ENCODE data around the gene BAIAP2. TPM values are rescaled to one million over a fixed set of nuclear protein-coding genes. Genes with fewer than 3 reads are reported as not detected.

BAIAP2 gene
- total RNA-seq, 1 donor from 2014 or later: 113 TPM

GRCh38 chr17:81009136-81009535 lies 25.8 kb upstream of the BAIAP2 start:
- H3K36me3 ChIP-seq: no peaks in the 10 kb centered on the region
- intact Hi-C loops (cut with DNase I): loop anchor here (10.0 kb wide), 1 partner anchor 186 kb away; no protein-coding TSS in a partner anchor

GRCh38 chr17:81010935-81011334 lies 24.0 kb upstream of the BAIAP2 start:
- Histone ChIP-seq H3K27ac (no peak overlapping the region), H3K4me3 (no peak overlapping the region), H3K9me3 (no peaks in the 10 kb centered on the region), H3K27me3 (no peaks in the 10 kb centered on the region), H3K4me1 (no peaks in the 10 kb centered on the region), H3K36me3 (no peaks in the 10 kb centered on the region)
- TF ChIP-seq CTCF (IDR thresholded peaks at IDR 0.05) (no peak), POLR2A (IDR thresholded peaks at IDR 0.05) (no peak), POLR2AphosphoS5 (IDR thresholded peaks at IDR 0.05; ENCODE audit: insufficient read depth in 1 of 2, low read depth in 1 of 2) (no peak)
- intact Hi-C loops (cut with DNase I): no loop called here
- DNase-seq (ENCODE audit: extremely low spot score in 2 of 2): no peak

More at GRCh38 chr17:81009136-81009535, 25.8 kb upstream of the BAIAP2 start:
- no peaks in the 10 kb centered on the region for H3K27me3 ChIP-seq
- no peak overlapping the region for H3K27ac ChIP-seq
- DNase-seq (ENCODE audit: extremely low spot score in 2 of 2): no peak
- H3K4me1 ChIP-seq: peaks cover 7% of the 10 kb centered on the region
- H3K4me3 ChIP-seq: no peak overlapping the region
- TF ChIP-seq POLR2AphosphoS5 (IDR thresholded peaks at IDR 0.05; ENCODE audit: insufficient read depth in 1 of 2, low read depth in 1 of 2): no peak
- TF ChIP-seq CTCF (IDR thresholded peaks at IDR 0.05): no peak
- TF ChIP-seq POLR2A (IDR thresholded peaks at IDR 0.05): no peak
- no peaks in the 10 kb centered on the region for H3K9me3 ChIP-seq

GRCh38 chr17:81011951-81012350 lies 23.0 kb upstream of the BAIAP2 start:
- no peaks in the 10 kb centered on the region for H3K9me3 ChIP-seq
- H3K4me3 ChIP-seq: no peak overlapping the region
- H3K4me1 ChIP-seq: no peaks in the 10 kb centered on the region
- no peak for TF ChIP-seq POLR2AphosphoS5 (IDR thresholded peaks at IDR 0.05; ENCODE audit: insufficient read depth in 1 of 2, low read depth in 1 of 2)
- TF ChIP-seq POLR2A (IDR thresholded peaks at IDR 0.05): no peak
- no peak for TF ChIP-seq CTCF (IDR thresholded peaks at IDR 0.05)
- intact Hi-C loops (cut with DNase I): no loop called here
- H3K27ac ChIP-seq: no peak overlapping the region
- no peaks in the 10 kb centered on the region for H3K36me3 ChIP-seq
- no peaks in the 10 kb centered on the region for H3K27me3 ChIP-seq
- DNase-seq (ENCODE audit: extremely low spot score in 2 of 2): no peak

DNA sequence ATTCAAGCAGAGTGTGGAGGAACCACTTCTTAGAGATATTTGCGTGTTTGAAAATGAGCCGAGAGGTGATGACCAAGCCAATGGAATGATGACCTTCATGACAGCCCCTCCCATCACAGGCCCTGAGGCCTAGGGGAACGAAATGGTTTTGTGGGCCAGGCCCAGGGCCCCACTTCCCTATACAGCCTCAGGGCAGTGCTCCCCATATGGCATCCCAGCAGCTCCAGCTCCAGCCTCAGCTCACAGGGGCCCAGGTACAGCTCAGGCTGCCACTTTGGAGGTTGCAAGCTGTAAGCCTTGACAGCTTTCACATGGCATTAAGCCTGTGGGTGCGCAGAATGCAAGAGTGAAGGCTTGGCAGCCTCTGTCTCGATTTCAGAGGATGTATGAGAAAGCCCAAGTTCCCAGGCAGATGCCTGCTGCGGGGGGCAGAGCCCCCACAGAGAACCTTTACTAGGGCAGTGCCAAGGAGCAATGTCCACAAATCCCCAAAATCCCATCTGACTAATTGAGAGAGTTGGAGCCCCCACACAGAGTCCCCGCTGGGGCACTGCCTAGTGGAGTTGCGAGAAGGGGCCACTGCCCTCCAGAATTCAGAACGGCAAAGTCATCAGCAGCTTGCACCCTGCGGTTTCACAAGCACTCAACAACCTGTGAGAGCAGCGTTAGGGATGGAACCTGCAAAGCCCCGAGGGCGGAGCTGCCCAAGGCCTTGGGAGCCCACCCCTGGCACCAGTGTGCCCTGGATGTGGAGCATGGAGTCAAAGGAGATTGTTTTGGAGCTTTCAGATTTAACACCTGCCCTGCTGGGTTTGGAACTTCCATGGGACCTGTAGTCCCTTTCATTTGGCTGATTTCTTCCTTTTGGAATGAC lies 22.1 kb upstream of the BAIAP2 start:
- H3K27ac ChIP-seq: no peak overlapping the region
- H3K27me3 ChIP-seq: no peaks in the 10 kb centered on the region
- TF ChIP-seq POLR2AphosphoS5 (IDR thresholded peaks at IDR 0.05; ENCODE audit: insufficient read depth in 1 of 2, low read depth in 1 of 2): no peak
- TF ChIP-seq POLR2A (IDR thresholded peaks at IDR 0.05): no peak
- TF ChIP-seq CTCF (IDR thresholded peaks at IDR 0.05): no peak
- intact Hi-C loops (cut with DNase I): no loop called here
- no peaks in the 10 kb centered on the region for H3K9me3 ChIP-seq
- H3K4me1 ChIP-seq: peaks cover 7% of the 10 kb centered on the region
- no peaks in the 10 kb centered on the region for H3K36me3 ChIP-seq
- H3K4me3 ChIP-seq: no peak overlapping the region
- DNase-seq (ENCODE audit: extremely low spot score in 2 of 2): no peak

- no peaks in the 10 kb centered on the region for H3K9me3 ChIP-seq
- H3K36me3 ChIP-seq: no peaks in the 10 kb centered on the region
- H3K4me1 ChIP-seq: peaks cover 15% of the 10 kb centered on the region
- H3K4me3 ChIP-seq: no peak overlapping the region
- H3K27ac ChIP-seq: no peak overlapping the region
- TF ChIP-seq CTCF (IDR thresholded peaks at IDR 0.05) (no peak), POLR2A (IDR thresholded peaks at IDR 0.05) (no peak), POLR2AphosphoS5 (IDR thresholded peaks at IDR 0.05; ENCODE audit: insufficient read depth in 1 of 2, low read depth in 1 of 2) (no peak)
- intact Hi-C loops (cut with DNase I): no loop called here
- no peaks in the 10 kb centered on the region for H3K27me3 ChIP-seq
- no peak for DNase-seq (ENCODE audit: extremely low spot score in 2 of 2)
Measured at GRCh38 chr17:81013642-81014041, 21.3 kb upstream of the BAIAP2 start.
